Peyer's patch (tissue), 4 donors: Measurements from ENCODE around the gene CA9. TPM values are rescaled to one million over a fixed set of nuclear protein-coding genes. Genes with fewer than 3 reads are reported as not detected.

Source experiments
- DNase-seq, 3 donors: peaks; one replicate each; pipeline ENCODE4 v3.0.0-alpha.2; 2017 to 2019
- H3K27ac ChIP-seq, 4 donors: fragments of 200-600 bp; sonication (generic); one replicate each; pipeline ENCODE4 v1.5.1; 2016 to 2019
- H3K27me3 ChIP-seq, 2 donors: fragments of 200-600 bp; sonication (generic); one replicate each; pipeline ENCODE4 v1.5.1; 2019
- H3K36me3 ChIP-seq, 3 donors: fragments of 200-600 bp; sonication (generic); one replicate each; pipeline ENCODE4 v1.5.1; 2016 to 2019
- H3K4me1 ChIP-seq, 4 donors: fragments of 200-600 bp; sonication (generic); one replicate each; pipeline ENCODE4 v1.5.1; 2016 to 2019
- H3K4me3 ChIP-seq, 4 donors: fragments of 200-600 bp; sonication (generic); 1 replicate in 3 of 4; 2 replicates in 1 of 4; pipeline ENCODE4 v1.5.1; 2016 to 2019; ENCODE audit warnings: mild to moderate bottlenecking in 1 of 4
- H3K9me3 ChIP-seq, 4 donors: fragments of 200-600 bp; sonication (generic); one replicate each; pipeline ENCODE4 v1.5.1; 2016 to 2019; ENCODE audit warnings: mild to moderate bottlenecking in 1 of 4
- CTCF ChIP-seq, 6 experiments: fragments of 450-650 bp in 4 of 6; fragments of 200-600 bp in 2 of 6; sonication (generic) in 1 of 6; IDR thresholded peaks; one replicate each; pipeline ENCODE4 v1.5.1; 2017 to 2019; ENCODE audit warnings: antibody characterized with exemption in 6 of 6, mild to moderate bottlenecking in 3 of 6, moderate library complexity in 1 of 6
- POLR2A ChIP-seq, 2 donors: fragments of 450-650 bp; IDR thresholded peaks; one replicate each; pipeline ENCODE4 v1.5.1; 2017; ENCODE audit warnings: antibody characterized with exemption in 2 of 2, mild to moderate bottlenecking in 2 of 2, moderate library complexity in 2 of 2
- total RNA-seq, 4 donors: library from RNA; depleted of rRNA; stranded (reverse); fragments of >200 nt; gene quantifications; one replicate each; pipeline ENCODE4 v1.1.0, GENCODE V29; 2016

The CA9 gene
- total RNA-seq, 4 donors from 2014 or later: 1.6 to 6.3 (median 5.2) TPM

- H3K27ac ChIP-seq: peak overlapping the region; percentile 26 to 99 (median 76)
These were observed 11.9 kb upstream of the CA9 start for GRCh38 chr9:35661756-35662350.

GRCh38 chr9:35662437-35662836 lies 11.3 kb upstream of the CA9 start:
- Histone ChIP-seq H3K4me1 (peaks cover 0 to 39% (median 7%) of the 10 kb centered on the region in 4 donors), H3K9me3 (no peaks in the 10 kb centered on the region), H3K36me3 (peaks cover 0 to 6% (median 0%) of the 10 kb centered on the region in 3 donors), H3K4me3 (no peak overlapping the region), H3K27ac (peak overlapping the region; percentile 26 to 99 (median 76)), H3K27me3 (no peaks in the 10 kb centered on the region)
- TF ChIP-seq CTCF (IDR thresholded peaks at IDR 0.05) (no peak), POLR2A (IDR thresholded peaks at IDR 0.05) (no peak)
- no peak for DNase-seq

More at GRCh38 chr9:35661756-35662350, 11.9 kb upstream of the CA9 start:
- Histone ChIP-seq H3K9me3 (no peaks in the 10 kb centered on the region), H3K4me1 (peaks cover 0 to 39% (median 9%) of the 10 kb centered on the region in 4 donors), H3K27me3 (no peaks in the 10 kb centered on the region), H3K36me3 (peaks cover 0 to 6% (median 0%) of the 10 kb centered on the region in 3 donors), H3K4me3 (no peak overlapping the region)
- DNase-seq: peak in 1 of 3 donors; percentile 48
- TF ChIP-seq CTCF (IDR thresholded peaks at IDR 0.05) (no peak), POLR2A (IDR thresholded peaks at IDR 0.05) (no peak)

- DNase-seq: peak; percentile 64 to 91 (median 90)
These were observed 8.9 kb upstream of the CA9 start, which contains the start of gene ARHGEF39 for GRCh38 chr9:35664531-35665470. Gene ARHGEF39, minus strand, starts transcription at chr9:35665195. Its CDS starts 26 bp downstream, at chr9:35665169.

GRCh38 chr9:35665471-35665818 lies 8.3 kb upstream of the CA9 start:
- Histone ChIP-seq H3K4me3 (peak overlapping the region; percentile 43 to 62 (median 58)), H3K27ac (peak overlapping the region; percentile 64 to 75 (median 66)), H3K36me3 (peaks cover 0 to 4% (median 0%) of the 10 kb centered on the region in 3 donors), H3K9me3 (no peaks in the 10 kb centered on the region), H3K4me1 (peaks cover 0 to 35% (median 5%) of the 10 kb centered on the region in 4 donors), H3K27me3 (no peaks in the 10 kb centered on the region)
- TF ChIP-seq CTCF (IDR thresholded peaks at IDR 0.05): no peak
- TF ChIP-seq POLR2A (IDR thresholded peaks at IDR 0.05): no peak
- DNase-seq: no peak

More at GRCh38 chr9:35664531-35665470, 8.9 kb upstream of the CA9 start, which contains the start of gene ARHGEF39:
- TF ChIP-seq POLR2A (IDR thresholded peaks at IDR 0.05) (peak in 1 of 2 donors; percentile 27), CTCF (IDR thresholded peaks at IDR 0.05) (peak in 1 of 6 experiments; percentile 26)
- H3K36me3 ChIP-seq: peaks cover 0 to 6% (median 0%) of the 10 kb centered on the region in 3 donors
- H3K4me3 ChIP-seq: peak within 1 kb of the TSS; percentile 43 to 62 (median 58)
- H3K27me3 ChIP-seq: no peaks in the 10 kb centered on the region
- H3K27ac ChIP-seq: peak within 1 kb of the TSS; percentile 64 to 75 (median 66)
- H3K9me3 ChIP-seq: no peaks in the 10 kb centered on the region
- peaks cover 0 to 33% (median 5%) of the 10 kb centered on the region in 4 donors for H3K4me1 ChIP-seq

- Histone ChIP-seq H3K27me3 (no peaks in the 10 kb centered on the region), H3K9me3 (no peaks in the 10 kb centered on the region), H3K27ac (no peak overlapping the region), H3K4me3 (no peak overlapping the region), H3K4me1 (peaks cover 0 to 29% (median 5%) of the 10 kb centered on the region in 4 donors), H3K36me3 (no peaks in the 10 kb centered on the region)
- no peak for DNase-seq
- TF ChIP-seq CTCF (IDR thresholded peaks at IDR 0.05) (no peak), POLR2A (IDR thresholded peaks at IDR 0.05) (no peak)
These were observed 7.7 kb upstream of the CA9 start for GRCh38 chr9:35666045-35666444.
